Measurements from ENCODE around the gene FAM90A26. TPM values are rescaled to one million over a fixed set of nuclear protein-coding genes. Genes with fewer than 3 reads are reported as not detected.
"Not testable (repeated sequence)": the region's sequence is repeated elsewhere in the genome, so short reads cannot be mapped to it uniquely, and the experiment has no call there.

The FAM90A26 gene
- total RNA-seq, 1 donor from 2014 or later: not detected

- DNase-seq (ENCODE audit: low spot score); intact Hi-C loops (cut with DNase I): not testable (repeated sequence)
These were observed 16.5 kb upstream of the FAM90A26 start for GRCh38 chr4:9153571-9154157.

- intact Hi-C loops (cut with DNase I): not testable (repeated sequence)
- peak; percentile 27 for DNase-seq (ENCODE audit: low spot score)
These were observed 14.9 kb upstream of the FAM90A26 start for GRCh38 chr4:9155101-9155886.

- DNase-seq (ENCODE audit: low spot score); intact Hi-C loops (cut with DNase I): not testable (repeated sequence)
These were observed 11.8 kb upstream of the FAM90A26 start for GRCh38 chr4:9158392-9158791.

- intact Hi-C loops (cut with DNase I): not testable (repeated sequence)
These were observed 10.2 kb upstream of the FAM90A26 start for GRCh38 chr4:9160046-9160445.

GRCh38 chr4:9165990-9166389 is 4.2 kb upstream of the FAM90A26 start:
- intact Hi-C loops (cut with DNase I); DNase-seq (ENCODE audit: low spot score): not testable (repeated sequence)

More at GRCh38 chr4:9160046-9160445, 10.2 kb upstream of the FAM90A26 start:
- DNase-seq (ENCODE audit: low spot score): not testable (repeated sequence)

GRCh38 chr4:9210357-9210756 is 40.1 kb downstream of the FAM90A26 start, which contains the start of gene USP17L10:
Gene USP17L10 (plus strand): TSS chr4:9210657. CDS start chr4:9210657, 0 bp downstream.
- DNase-seq (ENCODE audit: low spot score); intact Hi-C loops (cut with DNase I): not testable (repeated sequence)

GRCh38 chr4:9214701-9215100 is 44.5 kb downstream of the FAM90A26 start:
- intact Hi-C loops (cut with DNase I): not testable (repeated sequence)
- peak; percentile 44 for DNase-seq (ENCODE audit: low spot score)

- intact Hi-C loops (cut with DNase I); DNase-seq (ENCODE audit: low spot score): not testable (repeated sequence)
These were observed 44.9 kb downstream of the FAM90A26 start, which contains the start of gene USP17L11 for GRCh38 chr4:9215105-9215504. Gene USP17L11 (plus strand): TSS chr4:9215405. CDS start chr4:9215405, 0 bp downstream.

GRCh38 chr4:9219852-9220251 is 49.6 kb downstream of the FAM90A26 start, which contains the start of gene USP17L12:
Gene USP17L12 (plus strand): TSS chr4:9220152. CDS start chr4:9220152, 0 bp downstream.
- DNase-seq (ENCODE audit: low spot score); intact Hi-C loops (cut with DNase I): not testable (repeated sequence)

- intact Hi-C loops (cut with DNase I); DNase-seq (ENCODE audit: low spot score): not testable (repeated sequence)
These were observed 54.4 kb downstream of the FAM90A26 start, which contains the start of gene USP17L13 for GRCh38 chr4:9224596-9224995. Gene USP17L13 (plus strand): TSS chr4:9224896. CDS start chr4:9224896, 0 bp downstream.

Other genes starting within 250 kb of the FAM90A26 start
- not detected for gene USP17L10, start 40.2 kb downstream of the FAM90A26 start, total RNA-seq
- gene USP17L11, start 45.0 kb downstream of the FAM90A26 start, total RNA-seq: not detected
- not detected for gene USP17L12, start 49.7 kb downstream of the FAM90A26 start, total RNA-seq
- gene USP17L13, start 54.5 kb downstream of the FAM90A26 start, total RNA-seq: not detected
- gene USP17L15, start 64.0 kb downstream of the FAM90A26 start, total RNA-seq: not detected
- not detected for gene USP17L17, start 73.5 kb downstream of the FAM90A26 start, total RNA-seq
- gene USP17L18, start 78.2 kb downstream of the FAM90A26 start, total RNA-seq: not detected
- not detected for gene USP17L19, start 83.0 kb downstream of the FAM90A26 start, total RNA-seq
- not detected for gene USP17L20, start 87.7 kb downstream of the FAM90A26 start, total RNA-seq
- not detected for gene USP17L21, start 92.5 kb downstream of the FAM90A26 start, total RNA-seq
- gene USP17L22, start 97.2 kb downstream of the FAM90A26 start, total RNA-seq: not detected
- not detected for gene USP17L24, start 154.8 kb downstream of the FAM90A26 start, total RNA-seq
- gene USP17L25, start 159.5 kb downstream of the FAM90A26 start, total RNA-seq: not detected
- gene USP17L26, start 164.2 kb downstream of the FAM90A26 start, total RNA-seq: not detected
- gene USP17L5, start 169.0 kb downstream of the FAM90A26 start, total RNA-seq: not detected
- not detected for gene USP17L27, start 173.7 kb downstream of the FAM90A26 start, total RNA-seq
- not detected for gene USP17L28, start 178.5 kb downstream of the FAM90A26 start, total RNA-seq
- not detected for gene USP17L29, start 183.2 kb downstream of the FAM90A26 start, total RNA-seq
- not detected for gene USP17L30, start 192.7 kb downstream of the FAM90A26 start, total RNA-seq